ENCODE measurements around the gene CX3CL1. TPM values are rescaled to one million over a fixed set of nuclear protein-coding genes. Genes with fewer than 3 reads are reported as not detected.
"Not testable (repeated sequence)": the region's sequence is repeated elsewhere in the genome, so short reads cannot be mapped to it uniquely, and the experiment has no call there.

CX3CL1 gene
- total and polyA plus RNA-seq, 2 of the 13 experiments (the other 11 are each of a cell fraction or from before 2014, with no cell fraction given) = 57.3 to 60.8 TPM

DNA sequence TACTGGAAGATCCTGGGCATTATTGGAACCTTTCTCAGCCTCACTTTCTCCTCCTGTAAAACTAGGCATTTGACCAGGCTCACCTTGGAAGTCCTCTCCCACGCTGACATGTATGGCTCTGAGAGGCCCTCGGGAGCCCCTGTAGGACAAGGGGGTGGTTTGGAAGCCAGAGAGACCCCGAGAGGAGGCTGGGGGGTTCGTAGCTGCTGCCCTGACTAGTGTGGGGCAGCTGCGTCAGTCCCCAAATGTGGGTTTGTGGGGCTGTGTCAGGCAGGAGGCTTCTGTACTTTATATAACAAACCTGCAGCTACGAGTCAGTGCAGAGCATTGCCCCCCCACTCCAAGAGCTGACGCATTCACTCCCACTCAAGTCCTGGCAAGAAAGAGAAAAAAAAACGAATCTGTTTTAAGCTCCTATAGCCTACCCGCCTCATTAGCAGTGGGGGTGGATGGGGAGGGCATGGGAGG is 1.8 kb downstream of the CX3CL1 start (continued):
- TF ChIP-seq MXD3 (CRISPR knock-in tag; IDR thresholded peaks at IDR 0.05) (no peak), ZNF253 (CRISPR knock-in tag; IDR thresholded peaks at IDR 0.05; ENCODE audit: borderline replicate concordance) (no peak)

DNA sequence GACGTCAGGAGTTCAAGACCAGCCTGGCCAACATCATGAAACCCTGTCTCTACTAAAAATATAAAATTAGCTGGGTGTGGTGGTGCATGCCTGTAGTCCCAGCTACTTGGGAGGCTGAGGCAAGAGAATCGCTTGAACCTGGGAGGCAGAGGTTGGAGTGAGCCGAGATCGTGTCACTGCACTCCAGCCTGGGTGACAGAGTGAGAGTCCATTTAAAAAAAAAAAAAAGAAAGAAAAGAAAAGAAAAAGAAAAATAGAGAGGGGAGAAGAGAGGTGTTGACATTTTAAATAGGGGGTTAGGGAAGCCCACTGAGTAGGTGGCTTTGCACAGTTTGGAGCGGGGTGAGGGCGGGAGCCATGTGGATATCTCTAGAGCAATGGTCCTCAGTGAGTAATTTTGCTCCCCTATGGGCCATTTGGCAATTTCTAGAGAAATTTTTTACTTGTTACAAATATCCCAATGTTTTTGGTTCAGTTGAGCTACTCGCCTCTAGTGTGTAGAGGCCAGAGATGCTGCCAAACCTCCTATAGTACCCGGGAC is 2.7 kb downstream of the CX3CL1 start:
- H3K27me3 ChIP-seq (ENCODE audit: control insufficient read depth in 1 of 2, insufficient read depth in 2 of 2, low read length in 2 of 2); H4K20me1 ChIP-seq (ENCODE audit: insufficient read depth, low read length); H3K4me3 ChIP-seq (replicated peaks in 1 of 3; ENCODE audit: insufficient read depth in 1 of 3, low read depth in 2 of 3, low read length in 3 of 3); CTCF ChIA-PET (ENCODE audit: low intra/inter-chr PET ratio, low total read pairs); H3K9ac ChIP-seq (ENCODE audit: insufficient read depth, low read depth, low read length); DNase-seq (ENCODE audit: low spot score); BruUV-seq (replicated peaks); ATAC-seq; H2AFZ ChIP-seq (ENCODE audit: low read length); intact Hi-C loops (cut with micrococcal nuclease; ENCODE audit: unreplicated experiment); FAIRE-seq; H3K9me3 ChIP-seq (ENCODE audit: low read length): not testable (repeated sequence)
- H3K4me2 ChIP-seq (ENCODE audit: low read depth, low read length) = peak overlapping the region; percentile 98
- H3K4me1 ChIP-seq (ENCODE audit: insufficient read depth, low read length) = peaks cover 78% of the 10 kb centered on the region
- 93% methylated on average over 8 of the region's 8 CpGs for WGBS (ENCODE audit: low lambda C conversion rate)
- in situ Hi-C loops (cut with HindIII; ENCODE audit: extremely low pct_ligation_motif_present, low pct_unique_long_range_greater_than_20kb) = loop anchor here (5.0 kb wide), 1 partner anchor 73 kb away; no protein-coding TSS in a partner anchor
- peaks cover 55% of the 10 kb centered on the region for H3K79me2 ChIP-seq (ENCODE audit: insufficient read depth, low read length)
- POLR2A ChIA-PET = interaction anchor here (3.2 to 7.7 kb wide), 2 partner anchors 43 to 72 kb away, joined by 39 to 303 read pairs; no protein-coding TSS in a partner anchor
- peak; percentile 38; the same call in 1 of the 2 replicates for TF ChIP-seq ZNF460 (CRISPR knock-in tag; IDR thresholded peaks at IDR 0.05; ENCODE audit: borderline replicate concordance)
- TF ChIP-seq RBFOX2 (IDR thresholded peaks at IDR 0.05; ENCODE audit: low read depth, low read length) = peak; percentile 42; the same call in 1 of the 2 replicates
- TF ChIP-seq, protein P1, sequence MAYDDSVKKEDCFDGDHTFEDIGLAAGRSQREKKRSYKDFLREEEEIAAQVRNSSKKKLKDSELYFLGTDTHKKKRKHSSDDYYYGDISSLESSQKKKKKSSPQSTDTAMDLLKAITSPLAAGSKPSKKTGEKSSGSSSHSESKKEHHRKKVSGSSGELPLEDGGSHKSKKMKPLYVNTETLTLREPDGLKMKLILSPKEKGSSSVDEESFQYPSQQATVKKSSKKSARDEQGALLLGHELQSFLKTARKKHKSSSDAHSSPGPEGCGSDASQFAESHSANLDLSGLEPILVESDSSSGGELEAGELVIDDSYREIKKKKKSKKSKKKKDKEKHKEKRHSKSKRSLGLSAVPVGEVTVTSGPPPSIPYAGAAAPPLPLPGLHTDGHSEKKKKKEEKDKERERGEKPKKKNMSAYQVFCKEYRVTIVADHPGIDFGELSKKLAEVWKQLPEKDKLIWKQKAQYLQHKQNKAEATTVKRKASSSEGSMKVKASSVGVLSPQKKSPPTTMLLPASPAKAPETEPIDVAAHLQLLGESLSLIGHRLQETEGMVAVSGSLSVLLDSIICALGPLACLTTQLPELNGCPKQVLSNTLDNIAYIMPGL (CRISPR knock-in tag; IDR thresholded peaks at IDR 0.05; ENCODE audit: borderline replicate concordance in 1 of 2, low read depth in 1 of 2) = 0 out of 4 replicates have a peak, but pooled peaks of 1 of the 2 experiments have one; percentile 1
- TF ChIP-seq ZNF605 (CRISPR knock-in tag; IDR thresholded peaks at IDR 0.05) = 0 out of 2 replicates have a peak, but pooled peaks have one; percentile 52
- peak; percentile 20 for TF ChIP-seq AGO2 (optimal IDR thresholded peaks at IDR 0.05; ENCODE audit: low read depth, low read length)
- peak overlapping the region; percentile 99 for H3K27ac ChIP-seq (ENCODE audit: extremely low read length, insufficient read depth, low read length)
- peaks cover 11 to 25% of the 10 kb centered on the region in 2 experiments for H3K36me3 ChIP-seq (replicated peaks in 1 of 2; ENCODE audit: control insufficient read depth in 1 of 2, insufficient read depth in 2 of 2, low read length in 2 of 2)

All from HepG2 (cell line).